ENCODE results near the gene DIP2B.

DNA sequence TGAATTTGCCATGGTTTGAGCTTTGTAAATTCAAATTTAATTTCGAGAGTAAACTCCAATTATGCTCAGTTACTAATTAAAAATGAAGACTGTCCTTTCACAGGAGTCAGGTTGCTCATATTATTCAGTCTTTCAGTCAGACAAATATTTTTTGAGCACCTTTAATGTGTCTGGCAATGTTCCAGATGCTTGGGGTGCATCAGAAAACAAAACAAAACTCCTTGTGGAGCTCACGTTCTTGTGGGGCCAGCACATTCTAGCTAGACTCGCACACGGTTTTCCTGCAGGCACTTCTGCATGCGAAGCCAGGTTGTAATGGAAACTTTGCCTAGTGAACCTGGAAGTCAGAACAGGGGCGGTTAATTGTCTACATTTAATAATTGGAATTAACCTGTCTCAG lies 195.2 kb downstream of the DIP2B start:
- TF ChIP-seq, protein P1, sequence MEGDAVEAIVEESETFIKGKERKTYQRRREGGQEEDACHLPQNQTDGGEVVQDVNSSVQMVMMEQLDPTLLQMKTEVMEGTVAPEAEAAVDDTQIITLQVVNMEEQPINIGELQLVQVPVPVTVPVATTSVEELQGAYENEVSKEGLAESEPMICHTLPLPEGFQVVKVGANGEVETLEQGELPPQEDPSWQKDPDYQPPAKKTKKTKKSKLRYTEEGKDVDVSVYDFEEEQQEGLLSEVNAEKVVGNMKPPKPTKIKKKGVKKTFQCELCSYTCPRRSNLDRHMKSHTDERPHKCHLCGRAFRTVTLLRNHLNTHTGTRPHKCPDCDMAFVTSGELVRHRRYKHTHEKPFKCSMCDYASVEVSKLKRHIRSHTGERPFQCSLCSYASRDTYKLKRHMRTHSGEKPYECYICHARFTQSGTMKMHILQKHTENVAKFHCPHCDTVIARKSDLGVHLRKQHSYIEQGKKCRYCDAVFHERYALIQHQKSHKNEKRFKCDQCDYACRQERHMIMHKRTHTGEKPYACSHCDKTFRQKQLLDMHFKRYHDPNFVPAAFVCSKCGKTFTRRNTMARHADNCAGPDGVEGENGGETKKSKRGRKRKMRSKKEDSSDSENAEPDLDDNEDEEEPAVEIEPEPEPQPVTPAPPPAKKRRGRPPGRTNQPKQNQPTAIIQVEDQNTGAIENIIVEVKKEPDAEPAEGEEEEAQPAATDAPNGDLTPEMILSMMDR (IDR thresholded peaks at IDR 0.05; ENCODE audit: insufficient read depth, low read length, poor library complexity, severe bottlenecking): no peak
- TF ChIP-seq EZH2phosphoT487 (conservative IDR thresholded peaks at IDR 0.05; ENCODE audit: low read length): no peak

Data from SU-DHL-6 (cell line).